Upper lobe of right lung (tissue), 1 donor: ENCODE measurements around the gene SCIMP. TPM values are rescaled to one million over a fixed set of nuclear protein-coding genes. Genes with fewer than 3 reads are reported as not detected.

Experiments used
- ATAC-seq: fragments of 200-7000 bp; cut with Tn5 transposase; one replicate; pipeline ENCODE4 v1.9.1; 2020; ENCODE audit warnings: mild to moderate bottlenecking, moderate library complexity
- DNase-seq: peaks from one replicate; pipeline ENCODE4 v3.0.0-alpha.2; 2020
- H3K27ac ChIP-seq: fragments of 200-600 bp; one replicate; pipeline ENCODE4 v1.8.0; 2022
- H3K27me3 ChIP-seq: fragments of 200-600 bp; one replicate; pipeline ENCODE4 v1.8.0; 2022; ENCODE audit warnings: mild to moderate bottlenecking
- H3K36me3 ChIP-seq: fragments of 200-600 bp; one replicate; pipeline ENCODE4 v1.8.0; 2022
- H3K4me1 ChIP-seq: fragments of 200-600 bp; one replicate; pipeline ENCODE4 v1.8.0; 2022
- H3K4me3 ChIP-seq: fragments of 200-600 bp; one replicate; pipeline ENCODE4 v1.8.0; 2022; ENCODE audit warnings: mild to moderate bottlenecking
- H3K9me3 ChIP-seq: fragments of 200-600 bp; one replicate; pipeline ENCODE4 v1.8.0; 2022
- CTCF ChIP-seq: fragments of 200-600 bp; IDR thresholded peaks from one replicate; pipeline ENCODE4 v1.8.0; 2022; ENCODE audit warnings: antibody characterized with exemption
- intact Hi-C: fragments of 100-400 bp; cut with DNase I; formaldehyde crosslinking; loops from one replicate; pipeline ENCODE4 v1.11.0; 2022
- long read RNA-seq: library from polyadenylated mRNA; unstranded; transcript quantifications from one replicate; pipeline ENCODE4 v2.0.0, GENCODE V29; 2021
- total RNA-seq: library from RNA; stranded (reverse); fragmentation: NEBNext Ultra II Directional; extraction: Animal tissue kit (Norgen Biotek cat#: 25700); gene quantifications from one replicate; pipeline ENCODE4 v1.2.1, GENCODE V29; 2021
- donor health status: DM: no; HTN: yes; CAD: no; lungs with severe emphysema.

Gene SCIMP
- 24.8 TPM for total RNA-seq
- long read RNA-seq, transcript SCIMP-203 (5 exons, 2,383 nt): major isoform, 5 of 20 reads
- long read RNA-seq, transcript SCIMP-201 (5 exons, 1,173 nt): major isoform, 5 of 20 reads
- long read RNA-seq, partial matches to known transcripts: 2 of 20 reads
- long read RNA-seq, other reads (novel, unspliced or antisense): 4 of 20 reads

- H3K36me3 ChIP-seq: no peaks in the 10 kb centered on the region
- no peaks in the 10 kb centered on the region for H3K4me1 ChIP-seq
- no peaks in the 10 kb centered on the region for H3K9me3 ChIP-seq
- peak; percentile 79 for DNase-seq
- peak within 1 kb of the TSS; percentile 55 for H3K27ac ChIP-seq
- intact Hi-C loops: loop anchor here (5.0 kb wide), 1 partner anchor 38 kb away; no protein-coding TSS in a partner anchor
- ATAC-seq: peak; percentile 85
- peak within 1 kb of the TSS; percentile 40 for H3K4me3 ChIP-seq
- TF ChIP-seq CTCF: no peak
- no peaks in the 10 kb centered on the region for H3K27me3 ChIP-seq
Observed at GRCh38 chr17:5234645-5235576, at the start of gene SCIMP. Gene SCIMP (minus strand): TSS chr17:5234860. CDS start chr17:5234755, 105 bp downstream.

- no peak for ATAC-seq
- DNase-seq: no peak
- H3K27me3 ChIP-seq: no peaks in the 10 kb centered on the region
- no peak overlapping the region for H3K27ac ChIP-seq
- peaks cover 14% of the 10 kb centered on the region for H3K4me1 ChIP-seq
- intact Hi-C loops: no loop called here
- TF ChIP-seq CTCF: no peak
- H3K36me3 ChIP-seq: no peaks in the 10 kb centered on the region
- H3K9me3 ChIP-seq: no peaks in the 10 kb centered on the region
- H3K4me3 ChIP-seq: peak overlapping the region; percentile 69
Observed at GRCh38 chr17:5283571-5284315, 49.1 kb upstream of the SCIMP start.

- H3K9me3 ChIP-seq: no peaks in the 10 kb centered on the region
- intact Hi-C loops: no loop called here
- H3K4me1 ChIP-seq: peaks cover 11% of the 10 kb centered on the region
- H3K27me3 ChIP-seq: no peaks in the 10 kb centered on the region
- H3K36me3 ChIP-seq: no peaks in the 10 kb centered on the region
- no peak overlapping the region for H3K27ac ChIP-seq
- DNase-seq (peak; percentile 76), ATAC-seq (peak; percentile 59)
- TF ChIP-seq CTCF: no peak
- H3K4me3 ChIP-seq: peak overlapping the region; percentile 69
Observed at GRCh38 chr17:5282642-5283217, 48.1 kb upstream of the SCIMP start.

GRCh38 chr17:5281814-5282641 lies 47.4 kb upstream of the SCIMP start, which contains the start of gene RABEP1:
Gene RABEP1 (plus strand): TSS chr17:5282284. CDS start chr17:5282487, 203 bp downstream.
- Histone ChIP-seq H3K36me3 (no peaks in the 10 kb centered on the region), H3K27me3 (no peaks in the 10 kb centered on the region), H3K4me3 (peak within 1 kb of the TSS; percentile 69), H3K9me3 (no peaks in the 10 kb centered on the region), H3K27ac (peak within 1 kb of the TSS; percentile 81), H3K4me1 (peaks cover 11% of the 10 kb centered on the region)
- peak; percentile 96 for DNase-seq
- intact Hi-C loops: no loop called here
- ATAC-seq: peak; percentile 97
- TF ChIP-seq CTCF: peak; percentile 31

GRCh38 chr17:5272322-5272721 lies 37.7 kb upstream of the SCIMP start:
- ATAC-seq (no peak), DNase-seq (peak; percentile 9)
- Histone ChIP-seq H3K4me3 (no peak overlapping the region), H3K9me3 (no peaks in the 10 kb centered on the region), H3K27ac (no peak overlapping the region), H3K4me1 (no peaks in the 10 kb centered on the region), H3K27me3 (no peaks in the 10 kb centered on the region), H3K36me3 (no peaks in the 10 kb centered on the region)
- no peak for TF ChIP-seq CTCF
- intact Hi-C loops: no loop called here
